ENCODE data around the gene BLM. TPM values are rescaled to one million over a fixed set of nuclear protein-coding genes. Genes with fewer than 3 reads are reported as not detected.

Gene BLM
- total RNA-seq, 4 donors from 2014 or later, result 0.15 to 2.8 (median 1.4) TPM

- H3K27ac ChIP-seq, result no peak overlapping the region
- TF ChIP-seq POLR2A (IDR thresholded peaks at IDR 0.05) (no peak), CTCF (IDR thresholded peaks at IDR 0.05) (no peak), POLR2AphosphoS5 (IDR thresholded peaks at IDR 0.05) (no peak), EP300 (IDR thresholded peaks at IDR 0.05) (no peak)
- H3K9me3 ChIP-seq, result no peaks in the 10 kb centered on the region
- WGBS, 2 donors (ENCODE audit: low coverage in 1 of 2), result 50 to 100% methylated on average over 1 to 2 of the region's 12 CpGs
- peaks cover 15% of the 10 kb centered on the region for H3K27me3 ChIP-seq
- H3K4me3 ChIP-seq, result no peak overlapping the region
- H3K4me1 ChIP-seq, result no peaks in the 10 kb centered on the region
- no peaks in the 10 kb centered on the region for H3K36me3 ChIP-seq
- ATAC-seq, result no peak
Observed at GRCh38 chr15:90828111-90828510, 111.0 kb downstream of the BLM start.

DNA sequence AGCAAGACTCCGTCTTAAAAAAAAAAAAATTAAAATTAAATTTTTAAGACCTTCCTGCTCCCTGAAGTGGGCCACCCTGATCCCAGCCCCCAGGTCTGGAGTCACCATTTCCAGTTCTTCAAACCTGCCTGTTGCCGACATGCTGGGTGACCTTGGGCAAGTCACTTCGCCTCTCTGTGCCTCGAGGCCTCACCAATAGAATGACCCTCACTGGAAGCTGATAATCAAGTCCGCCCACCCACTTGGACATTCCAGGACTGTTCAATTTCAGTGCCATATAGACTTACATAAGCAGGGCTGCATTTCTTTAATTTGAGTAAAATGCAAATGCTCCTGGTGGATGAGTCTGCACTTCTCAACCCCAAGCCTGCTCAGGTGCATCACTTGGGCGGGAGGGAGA lies 112.0 kb downstream of the BLM start:
- H3K9me3 ChIP-seq, result no peaks in the 10 kb centered on the region
- ATAC-seq, result no peak
- WGBS, 2 donors (ENCODE audit: low coverage in 1 of 2), result 78 to 95% methylated on average over 4 to 5 of the region's 6 CpGs
- no peak overlapping the region for H3K27ac ChIP-seq
- peaks cover 15% of the 10 kb centered on the region for H3K27me3 ChIP-seq
- TF ChIP-seq POLR2A (IDR thresholded peaks at IDR 0.05) (no peak), POLR2AphosphoS5 (IDR thresholded peaks at IDR 0.05) (no peak), EP300 (IDR thresholded peaks at IDR 0.05) (no peak), CTCF (IDR thresholded peaks at IDR 0.05) (no peak)
- H3K4me3 ChIP-seq, result no peak overlapping the region
- H3K36me3 ChIP-seq, result no peaks in the 10 kb centered on the region
- no peaks in the 10 kb centered on the region for H3K4me1 ChIP-seq

- TF ChIP-seq POLR2AphosphoS5 (IDR thresholded peaks at IDR 0.05), result peak; percentile 39
- TF ChIP-seq EP300 (IDR thresholded peaks at IDR 0.05), result no peak
- ATAC-seq, result peak; percentile 69
- H3K27ac ChIP-seq, result peak overlapping the region in 3 of 4 donors; percentile 11 to 58 (median 43)
- no peaks in the 10 kb centered on the region for H3K9me3 ChIP-seq
- peaks cover 15% of the 10 kb centered on the region for H3K27me3 ChIP-seq
- H3K36me3 ChIP-seq, result no peaks in the 10 kb centered on the region
- H3K4me1 ChIP-seq, result no peaks in the 10 kb centered on the region
- 45 to 65% methylated on average over 5 to 13 of the region's 15 CpGs for WGBS, 2 donors (ENCODE audit: low coverage in 1 of 2)
- no peak overlapping the region for H3K4me3 ChIP-seq
Observed at GRCh38 chr15:90829942-90830440, 112.8 kb downstream of the BLM start.

- Histone ChIP-seq H3K4me3 (no peak overlapping the region), H3K4me1 (no peaks in the 10 kb centered on the region), H3K36me3 (no peaks in the 10 kb centered on the region), H3K27ac (no peak overlapping the region), H3K27me3 (no peaks in the 10 kb centered on the region), H3K9me3 (no peaks in the 10 kb centered on the region)
- TF ChIP-seq EP300 (IDR thresholded peaks at IDR 0.05) (no peak), POLR2A (IDR thresholded peaks at IDR 0.05) (no peak), POLR2AphosphoS5 (IDR thresholded peaks at IDR 0.05) (no peak), CTCF (IDR thresholded peaks at IDR 0.05) (no peak)
- no peak for ATAC-seq
- WGBS, 2 donors (ENCODE audit: low coverage in 1 of 2), result 59 to 75% methylated on average over 2 to 5 of the region's 5 CpGs
Observed at GRCh38 chr15:90834626-90835025, 117.5 kb downstream of the BLM start.

DNA sequence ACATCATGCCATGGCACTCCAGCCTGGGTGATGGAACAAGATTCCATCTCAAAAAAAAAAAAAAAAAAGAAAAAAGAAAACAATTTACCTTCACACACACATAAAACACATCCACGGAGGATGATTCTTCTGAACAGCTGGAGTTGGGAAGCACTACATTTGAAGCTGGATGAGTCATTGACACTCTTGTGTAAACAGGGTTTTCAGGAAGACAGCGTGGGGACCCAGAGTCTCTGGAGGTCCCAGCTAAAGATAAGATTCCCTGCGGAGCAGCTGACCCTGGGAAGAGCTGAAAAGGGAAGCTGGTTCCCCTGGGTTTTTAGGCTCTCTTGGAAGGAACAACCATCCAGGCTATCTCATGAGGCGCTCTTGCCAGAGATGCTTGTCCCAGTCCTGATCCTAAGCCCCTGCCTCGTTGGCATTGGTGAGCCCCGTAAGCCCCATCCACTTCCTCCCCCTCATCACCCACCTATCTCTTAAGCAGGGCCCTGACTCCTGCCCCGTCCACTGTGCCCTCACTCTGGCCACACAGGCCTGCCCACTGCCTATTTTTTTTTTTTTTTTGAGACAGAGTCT lies 119.2 kb downstream of the BLM start:
- Histone ChIP-seq H3K27ac (no peak overlapping the region), H3K27me3 (no peaks in the 10 kb centered on the region), H3K36me3 (no peaks in the 10 kb centered on the region), H3K4me1 (no peaks in the 10 kb centered on the region), H3K4me3 (no peak overlapping the region), H3K9me3 (no peaks in the 10 kb centered on the region)
- 34 to 56% methylated on average over 3 to 6 of the region's 7 CpGs for WGBS, 2 donors (ENCODE audit: low coverage in 1 of 2)
- no peak for TF ChIP-seq POLR2A (IDR thresholded peaks at IDR 0.05)
- TF ChIP-seq POLR2AphosphoS5 (IDR thresholded peaks at IDR 0.05), result no peak
- ATAC-seq, result no peak

GRCh38 chr15:90837094-90837493 lies 119.9 kb downstream of the BLM start:
- no peaks in the 10 kb centered on the region for H3K27me3 ChIP-seq
- no peak for TF ChIP-seq POLR2AphosphoS5 (IDR thresholded peaks at IDR 0.05)
- no peak for TF ChIP-seq EP300 (IDR thresholded peaks at IDR 0.05)
- TF ChIP-seq CTCF (IDR thresholded peaks at IDR 0.05), result no peak
- no peak for TF ChIP-seq POLR2A (IDR thresholded peaks at IDR 0.05)
- H3K27ac ChIP-seq, result no peak overlapping the region
- H3K9me3 ChIP-seq, result no peaks in the 10 kb centered on the region
- H3K4me1 ChIP-seq, result no peaks in the 10 kb centered on the region
- WGBS, 2 donors (ENCODE audit: low coverage in 1 of 2), result 65% methylated on average over 3 of the region's 11 CpGs; no CpG with 5 or more reads in 1 of the 2 donors
- H3K36me3 ChIP-seq, result no peaks in the 10 kb centered on the region
- no peak for ATAC-seq
- H3K4me3 ChIP-seq, result no peak overlapping the region
